ENCODE data around the gene RAB11FIP4. TPM values are rescaled to one million over a fixed set of nuclear protein-coding genes. Genes with fewer than 3 reads are reported as not detected.

Gene RAB11FIP4
- total RNA-seq, 1 experiment from 2014 or later, result 54.9 TPM

DNA sequence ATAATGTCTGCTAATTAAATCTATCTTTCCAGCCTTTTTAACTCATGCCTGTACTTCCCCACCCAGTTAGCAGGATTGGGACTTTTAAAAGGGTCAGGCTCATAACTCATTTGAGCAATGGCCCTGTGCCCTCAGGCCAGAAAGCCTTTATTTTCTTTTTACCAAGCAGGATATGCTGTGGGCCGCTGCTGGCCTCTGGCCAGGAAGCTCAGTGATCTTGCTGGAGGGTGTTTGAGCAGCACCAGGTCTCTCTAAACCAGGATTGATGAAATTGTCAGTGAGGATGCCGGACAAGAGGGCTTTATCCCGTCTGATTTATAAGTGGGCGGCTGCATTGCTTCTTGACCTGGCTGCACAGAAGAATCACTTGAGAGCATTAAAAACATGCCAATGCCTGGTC, 187.8 kb downstream of the RAB11FIP4 start:
- ATAC-seq (no peak), DNase-seq (ENCODE audit: low spot score) (no peak)
- Mint-ChIP-seq H3K36me3 (no peaks in the 10 kb centered on the region), H3K27ac (no peak overlapping the region), H3K4me3 (no peak overlapping the region), H3K27me3 (ENCODE audit: low read depth) (no peaks in the 10 kb centered on the region), H3K9me3 (no peaks in the 10 kb centered on the region), H3K4me1 (peaks cover 1% of the 10 kb centered on the region)
- ChIA-PET POLR2A (no interaction called here), CTCF (no interaction called here)
- no peak for TF ChIP-seq NFATC4 (CRISPR knock-in tag; IDR thresholded peaks at IDR 0.05)
- TF ChIP-seq PRRX2 (CRISPR knock-in tag; IDR thresholded peaks at IDR 0.05), result no peak
- no peak for TF ChIP-seq ZNF232 (CRISPR knock-in tag; IDR thresholded peaks at IDR 0.05)
- no peak for TF ChIP-seq GABPB1 (CRISPR knock-in tag; IDR thresholded peaks at IDR 0.05)
- no peak for TF ChIP-seq FOXJ3 (CRISPR knock-in tag; IDR thresholded peaks at IDR 0.05; ENCODE audit: borderline replicate concordance)
- TF ChIP-seq, protein P1, sequence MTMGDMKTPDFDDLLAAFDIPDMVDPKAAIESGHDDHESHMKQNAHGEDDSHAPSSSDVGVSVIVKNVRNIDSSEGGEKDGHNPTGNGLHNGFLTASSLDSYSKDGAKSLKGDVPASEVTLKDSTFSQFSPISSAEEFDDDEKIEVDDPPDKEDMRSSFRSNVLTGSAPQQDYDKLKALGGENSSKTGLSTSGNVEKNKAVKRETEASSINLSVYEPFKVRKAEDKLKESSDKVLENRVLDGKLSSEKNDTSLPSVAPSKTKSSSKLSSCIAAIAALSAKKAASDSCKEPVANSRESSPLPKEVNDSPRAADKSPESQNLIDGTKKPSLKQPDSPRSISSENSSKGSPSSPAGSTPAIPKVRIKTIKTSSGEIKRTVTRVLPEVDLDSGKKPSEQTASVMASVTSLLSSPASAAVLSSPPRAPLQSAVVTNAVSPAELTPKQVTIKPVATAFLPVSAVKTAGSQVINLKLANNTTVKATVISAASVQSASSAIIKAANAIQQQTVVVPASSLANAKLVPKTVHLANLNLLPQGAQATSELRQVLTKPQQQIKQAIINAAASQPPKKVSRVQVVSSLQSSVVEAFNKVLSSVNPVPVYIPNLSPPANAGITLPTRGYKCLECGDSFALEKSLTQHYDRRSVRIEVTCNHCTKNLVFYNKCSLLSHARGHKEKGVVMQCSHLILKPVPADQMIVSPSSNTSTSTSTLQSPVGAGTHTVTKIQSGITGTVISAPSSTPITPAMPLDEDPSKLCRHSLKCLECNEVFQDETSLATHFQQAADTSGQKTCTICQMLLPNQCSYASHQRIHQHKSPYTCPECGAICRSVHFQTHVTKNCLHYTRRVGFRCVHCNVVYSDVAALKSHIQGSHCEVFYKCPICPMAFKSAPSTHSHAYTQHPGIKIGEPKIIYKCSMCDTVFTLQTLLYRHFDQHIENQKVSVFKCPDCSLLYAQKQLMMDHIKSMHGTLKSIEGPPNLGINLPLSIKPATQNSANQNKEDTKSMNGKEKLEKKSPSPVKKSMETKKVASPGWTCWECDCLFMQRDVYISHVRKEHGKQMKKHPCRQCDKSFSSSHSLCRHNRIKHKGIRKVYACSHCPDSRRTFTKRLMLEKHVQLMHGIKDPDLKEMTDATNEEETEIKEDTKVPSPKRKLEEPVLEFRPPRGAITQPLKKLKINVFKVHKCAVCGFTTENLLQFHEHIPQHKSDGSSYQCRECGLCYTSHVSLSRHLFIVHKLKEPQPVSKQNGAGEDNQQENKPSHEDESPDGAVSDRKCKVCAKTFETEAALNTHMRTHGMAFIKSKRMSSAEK (CRISPR knock-in tag; IDR thresholded peaks at IDR 0.05; ENCODE audit: borderline replicate concordance), result no peak
- no peak for TF ChIP-seq CREB1 (CRISPR knock-in tag; IDR thresholded peaks at IDR 0.05)
- no peak for TF ChIP-seq HMGA2 (CRISPR knock-in tag; IDR thresholded peaks at IDR 0.05)
- no peak for TF ChIP-seq JAZF1 (CRISPR knock-in tag; IDR thresholded peaks at IDR 0.05)
- no peak for TF ChIP-seq ZNF396 (CRISPR knock-in tag; IDR thresholded peaks at IDR 0.05; ENCODE audit: borderline replicate concordance)
- TF ChIP-seq, protein P2, sequence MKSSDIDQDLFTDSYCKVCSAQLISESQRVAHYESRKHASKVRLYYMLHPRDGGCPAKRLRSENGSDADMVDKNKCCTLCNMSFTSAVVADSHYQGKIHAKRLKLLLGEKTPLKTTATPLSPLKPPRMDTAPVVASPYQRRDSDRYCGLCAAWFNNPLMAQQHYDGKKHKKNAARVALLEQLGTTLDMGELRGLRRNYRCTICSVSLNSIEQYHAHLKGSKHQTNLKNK (CRISPR knock-in tag; IDR thresholded peaks at IDR 0.05), result no peak
- TF ChIP-seq, protein P3, sequence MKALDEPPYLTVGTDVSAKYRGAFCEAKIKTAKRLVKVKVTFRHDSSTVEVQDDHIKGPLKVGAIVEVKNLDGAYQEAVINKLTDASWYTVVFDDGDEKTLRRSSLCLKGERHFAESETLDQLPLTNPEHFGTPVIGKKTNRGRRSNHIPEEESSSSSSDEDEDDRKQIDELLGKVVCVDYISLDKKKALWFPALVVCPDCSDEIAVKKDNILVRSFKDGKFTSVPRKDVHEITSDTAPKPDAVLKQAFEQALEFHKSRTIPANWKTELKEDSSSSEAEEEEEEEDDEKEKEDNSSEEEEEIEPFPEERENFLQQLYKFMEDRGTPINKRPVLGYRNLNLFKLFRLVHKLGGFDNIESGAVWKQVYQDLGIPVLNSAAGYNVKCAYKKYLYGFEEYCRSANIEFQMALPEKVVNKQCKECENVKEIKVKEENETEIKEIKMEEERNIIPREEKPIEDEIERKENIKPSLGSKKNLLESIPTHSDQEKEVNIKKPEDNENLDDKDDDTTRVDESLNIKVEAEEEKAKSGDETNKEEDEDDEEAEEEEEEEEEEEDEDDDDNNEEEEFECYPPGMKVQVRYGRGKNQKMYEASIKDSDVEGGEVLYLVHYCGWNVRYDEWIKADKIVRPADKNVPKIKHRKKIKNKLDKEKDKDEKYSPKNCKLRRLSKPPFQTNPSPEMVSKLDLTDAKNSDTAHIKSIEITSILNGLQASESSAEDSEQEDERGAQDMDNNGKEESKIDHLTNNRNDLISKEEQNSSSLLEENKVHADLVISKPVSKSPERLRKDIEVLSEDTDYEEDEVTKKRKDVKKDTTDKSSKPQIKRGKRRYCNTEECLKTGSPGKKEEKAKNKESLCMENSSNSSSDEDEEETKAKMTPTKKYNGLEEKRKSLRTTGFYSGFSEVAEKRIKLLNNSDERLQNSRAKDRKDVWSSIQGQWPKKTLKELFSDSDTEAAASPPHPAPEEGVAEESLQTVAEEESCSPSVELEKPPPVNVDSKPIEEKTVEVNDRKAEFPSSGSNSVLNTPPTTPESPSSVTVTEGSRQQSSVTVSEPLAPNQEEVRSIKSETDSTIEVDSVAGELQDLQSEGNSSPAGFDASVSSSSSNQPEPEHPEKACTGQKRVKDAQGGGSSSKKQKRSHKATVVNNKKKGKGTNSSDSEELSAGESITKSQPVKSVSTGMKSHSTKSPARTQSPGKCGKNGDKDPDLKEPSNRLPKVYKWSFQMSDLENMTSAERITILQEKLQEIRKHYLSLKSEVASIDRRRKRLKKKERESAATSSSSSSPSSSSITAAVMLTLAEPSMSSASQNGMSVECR (CRISPR knock-in tag; IDR thresholded peaks at IDR 0.05; ENCODE audit: borderline replicate concordance), result no peak
- no peak for TF ChIP-seq ELF4 (CRISPR knock-in tag; IDR thresholded peaks at IDR 0.05; ENCODE audit: low read depth)
- no peak for TF ChIP-seq RORB (CRISPR knock-in tag; IDR thresholded peaks at IDR 0.05)
- no peak for TF ChIP-seq ZNF219 (CRISPR knock-in tag; IDR thresholded peaks at IDR 0.05; ENCODE audit: borderline replicate concordance)
- TF ChIP-seq, protein P4, sequence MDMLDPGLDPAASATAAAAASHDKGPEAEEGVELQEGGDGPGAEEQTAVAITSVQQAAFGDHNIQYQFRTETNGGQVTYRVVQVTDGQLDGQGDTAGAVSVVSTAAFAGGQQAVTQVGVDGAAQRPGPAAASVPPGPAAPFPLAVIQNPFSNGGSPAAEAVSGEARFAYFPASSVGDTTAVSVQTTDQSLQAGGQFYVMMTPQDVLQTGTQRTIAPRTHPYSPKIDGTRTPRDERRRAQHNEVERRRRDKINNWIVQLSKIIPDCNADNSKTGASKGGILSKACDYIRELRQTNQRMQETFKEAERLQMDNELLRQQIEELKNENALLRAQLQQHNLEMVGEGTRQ (CRISPR knock-in tag; IDR thresholded peaks at IDR 0.05), result no peak
- TF ChIP-seq, protein P5, sequence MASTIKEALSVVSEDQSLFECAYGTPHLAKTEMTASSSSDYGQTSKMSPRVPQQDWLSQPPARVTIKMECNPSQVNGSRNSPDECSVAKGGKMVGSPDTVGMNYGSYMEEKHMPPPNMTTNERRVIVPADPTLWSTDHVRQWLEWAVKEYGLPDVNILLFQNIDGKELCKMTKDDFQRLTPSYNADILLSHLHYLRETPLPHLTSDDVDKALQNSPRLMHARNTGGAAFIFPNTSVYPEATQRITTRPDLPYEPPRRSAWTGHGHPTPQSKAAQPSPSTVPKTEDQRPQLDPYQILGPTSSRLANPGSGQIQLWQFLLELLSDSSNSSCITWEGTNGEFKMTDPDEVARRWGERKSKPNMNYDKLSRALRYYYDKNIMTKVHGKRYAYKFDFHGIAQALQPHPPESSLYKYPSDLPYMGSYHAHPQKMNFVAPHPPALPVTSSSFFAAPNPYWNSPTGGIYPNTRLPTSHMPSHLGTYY (CRISPR knock-in tag; IDR thresholded peaks at IDR 0.05), result no peak
- TF ChIP-seq, protein P6, sequence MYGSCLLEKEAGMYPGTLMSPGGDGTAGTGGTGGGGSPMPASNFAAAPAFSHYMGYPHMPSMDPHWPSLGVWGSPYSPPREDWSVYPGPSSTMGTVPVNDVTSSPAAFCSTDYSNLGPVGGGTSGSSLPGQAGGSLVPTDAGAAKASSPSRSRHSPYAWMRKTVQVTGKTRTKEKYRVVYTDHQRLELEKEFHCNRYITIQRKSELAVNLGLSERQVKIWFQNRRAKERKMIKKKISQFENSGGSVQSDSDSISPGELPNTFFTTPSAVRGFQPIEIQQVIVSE (CRISPR knock-in tag; IDR thresholded peaks at IDR 0.05; ENCODE audit: borderline replicate concordance), result no peak
- TF ChIP-seq, protein P7, sequence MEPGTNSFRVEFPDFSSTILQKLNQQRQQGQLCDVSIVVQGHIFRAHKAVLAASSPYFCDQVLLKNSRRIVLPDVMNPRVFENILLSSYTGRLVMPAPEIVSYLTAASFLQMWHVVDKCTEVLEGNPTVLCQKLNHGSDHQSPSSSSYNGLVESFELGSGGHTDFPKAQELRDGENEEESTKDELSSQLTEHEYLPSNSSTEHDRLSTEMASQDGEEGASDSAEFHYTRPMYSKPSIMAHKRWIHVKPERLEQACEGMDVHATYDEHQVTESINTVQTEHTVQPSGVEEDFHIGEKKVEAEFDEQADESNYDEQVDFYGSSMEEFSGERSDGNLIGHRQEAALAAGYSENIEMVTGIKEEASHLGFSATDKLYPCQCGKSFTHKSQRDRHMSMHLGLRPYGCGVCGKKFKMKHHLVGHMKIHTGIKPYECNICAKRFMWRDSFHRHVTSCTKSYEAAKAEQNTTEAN (CRISPR knock-in tag; IDR thresholded peaks at IDR 0.05), result no peak

Data from WTC11 (cell line).